ENCODE results near the gene UGGT1.
A peak's percentile ranks its signal among the peaks of the same experiment; 100 is the strongest.

UGGT1 gene

GRCh38 chr2:128090945-128091725, at the start of gene UGGT1:
Gene UGGT1 (plus strand): TSS chr2:128091200. CDS start chr2:128091358, 158 bp downstream.
- peak; percentile 97 for DNase-seq

- no peak for DNase-seq
Measured at GRCh38 chr2:128041561-128041960, 49.4 kb upstream of the UGGT1 start.

GRCh38 chr2:128043041-128043440, 48.0 kb upstream of the UGGT1 start:
- DNase-seq = no peak

- no peak for DNase-seq
Measured at GRCh38 chr2:128053331-128053730, 37.7 kb upstream of the UGGT1 start.

- DNase-seq = no peak
Measured at GRCh38 chr2:128054104-128054885, 36.7 kb upstream of the UGGT1 start.

GRCh38 chr2:128057334-128057733, 33.7 kb upstream of the UGGT1 start:
- DNase-seq = no peak

- no peak for DNase-seq
Measured at GRCh38 chr2:128058114-128058513, 32.9 kb upstream of the UGGT1 start.

- DNase-seq = no peak
Measured at GRCh38 chr2:128062571-128062970, 28.4 kb upstream of the UGGT1 start.

- DNase-seq = no peak
Measured at GRCh38 chr2:128064353-128064752, 26.6 kb upstream of the UGGT1 start.

GRCh38 chr2:128069769-128070168, 21.2 kb upstream of the UGGT1 start:
- DNase-seq = peak; percentile 70

- DNase-seq = no peak
Measured at GRCh38 chr2:128073278-128073677, 17.7 kb upstream of the UGGT1 start.

- no peak for DNase-seq
Measured at GRCh38 chr2:128076461-128077106, 14.4 kb upstream of the UGGT1 start.

GRCh38 chr2:128084757-128085156, 6.2 kb upstream of the UGGT1 start:
- DNase-seq = no peak

GRCh38 chr2:128086244-128086643, 4.8 kb upstream of the UGGT1 start:
- DNase-seq = no peak

GRCh38 chr2:128090575-128090944, 440 bp upstream of the UGGT1 start:
- no peak for DNase-seq

- no peak for DNase-seq
Measured at GRCh38 chr2:128091726-128092080, 703 bp downstream of the UGGT1 start.

GRCh38 chr2:128092656-128093055, 1.7 kb downstream of the UGGT1 start:
- DNase-seq = no peak

- no peak for DNase-seq
Measured at GRCh38 chr2:128093762-128094161, 2.8 kb downstream of the UGGT1 start.

- no peak for DNase-seq
Measured at GRCh38 chr2:128095201-128095600, 4.2 kb downstream of the UGGT1 start.

GRCh38 chr2:128103407-128103806, 12.4 kb downstream of the UGGT1 start:
- DNase-seq = no peak

- DNase-seq = no peak
Measured at GRCh38 chr2:128105072-128105471, 14.1 kb downstream of the UGGT1 start.

GRCh38 chr2:128108166-128108565, 17.2 kb downstream of the UGGT1 start:
- DNase-seq = no peak

GRCh38 chr2:128109243-128109642, 18.2 kb downstream of the UGGT1 start:
- no peak for DNase-seq
